HG02973 (cell line): ENCODE results near the gene PPP1R7.
"Not testable (repeated sequence)": the region's sequence is repeated elsewhere in the genome, so short reads cannot be mapped to it uniquely, and the experiment has no call there.

Experiments
- ATAC-seq: cut with Tn5 transposase; IDR thresholded peaks from one replicate; pipeline ENCODE4 v1.9.1; 2021; ENCODE audit warnings: moderate library complexity; ENCODE audit not compliant: unreplicated experiment

Gene PPP1R7

DNA sequence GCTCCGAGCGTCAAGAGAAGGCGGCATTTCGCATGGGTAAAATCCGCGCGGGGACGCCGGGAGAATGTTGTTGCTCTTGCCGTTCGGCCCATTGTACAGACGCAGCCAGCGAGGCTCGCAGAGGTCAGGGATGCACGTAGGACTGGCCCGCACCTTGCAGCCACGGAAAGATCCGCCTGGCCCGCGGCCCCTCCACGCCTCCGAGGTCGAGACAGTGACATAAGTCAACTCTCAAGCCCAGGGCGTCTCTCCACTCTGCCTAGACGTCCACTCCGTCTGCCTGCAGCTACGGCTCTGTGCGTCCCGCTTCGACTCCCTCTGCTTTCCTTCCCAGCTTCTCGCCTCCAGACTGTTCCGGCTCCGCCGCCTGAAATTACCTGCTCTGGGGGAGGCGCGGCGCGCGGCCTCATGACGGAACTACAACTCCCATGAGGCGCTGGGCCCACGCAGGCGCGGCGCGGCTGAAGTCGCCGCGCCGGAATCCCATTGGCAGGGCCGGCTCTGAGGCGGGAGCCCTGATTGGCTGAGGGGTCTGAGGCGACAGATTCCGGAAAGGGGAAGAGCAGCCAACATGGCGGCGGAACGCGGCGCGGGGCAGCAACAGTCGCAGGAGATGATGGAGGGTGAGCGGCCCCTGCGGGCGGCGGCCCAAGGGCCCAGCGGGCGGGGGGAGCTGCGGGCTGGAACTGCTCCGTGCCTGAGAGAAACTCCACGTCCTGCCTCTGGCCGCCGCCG lies at the start of gene PPP1R7:
PPP1R7 (plus strand) TSS at position 543 of the 735 bp plus-strand sequence; CDS start at position 572, 29 bp downstream.
- peak; percentile 68 for ATAC-seq

GRCh38 chr2:241102239-241102803 lies 47.9 kb upstream of the PPP1R7 start, which contains the start of gene MTERF4:
Gene MTERF4 (minus strand): TSS chr2:241102287. CDS start chr2:241102273, 14 bp downstream.
- ATAC-seq: peak; percentile 85

- ATAC-seq: no peak
Measured at GRCh38 chr2:241103176-241103595, 47.1 kb upstream of the PPP1R7 start.

GRCh38 chr2:241104611-241105010 lies 45.7 kb upstream of the PPP1R7 start:
- ATAC-seq: not testable (repeated sequence)

GRCh38 chr2:241105641-241106040 lies 44.6 kb upstream of the PPP1R7 start:
- ATAC-seq: no peak

GRCh38 chr2:241107031-241107783 lies 43.1 kb upstream of the PPP1R7 start:
- no peak for ATAC-seq

DNA sequence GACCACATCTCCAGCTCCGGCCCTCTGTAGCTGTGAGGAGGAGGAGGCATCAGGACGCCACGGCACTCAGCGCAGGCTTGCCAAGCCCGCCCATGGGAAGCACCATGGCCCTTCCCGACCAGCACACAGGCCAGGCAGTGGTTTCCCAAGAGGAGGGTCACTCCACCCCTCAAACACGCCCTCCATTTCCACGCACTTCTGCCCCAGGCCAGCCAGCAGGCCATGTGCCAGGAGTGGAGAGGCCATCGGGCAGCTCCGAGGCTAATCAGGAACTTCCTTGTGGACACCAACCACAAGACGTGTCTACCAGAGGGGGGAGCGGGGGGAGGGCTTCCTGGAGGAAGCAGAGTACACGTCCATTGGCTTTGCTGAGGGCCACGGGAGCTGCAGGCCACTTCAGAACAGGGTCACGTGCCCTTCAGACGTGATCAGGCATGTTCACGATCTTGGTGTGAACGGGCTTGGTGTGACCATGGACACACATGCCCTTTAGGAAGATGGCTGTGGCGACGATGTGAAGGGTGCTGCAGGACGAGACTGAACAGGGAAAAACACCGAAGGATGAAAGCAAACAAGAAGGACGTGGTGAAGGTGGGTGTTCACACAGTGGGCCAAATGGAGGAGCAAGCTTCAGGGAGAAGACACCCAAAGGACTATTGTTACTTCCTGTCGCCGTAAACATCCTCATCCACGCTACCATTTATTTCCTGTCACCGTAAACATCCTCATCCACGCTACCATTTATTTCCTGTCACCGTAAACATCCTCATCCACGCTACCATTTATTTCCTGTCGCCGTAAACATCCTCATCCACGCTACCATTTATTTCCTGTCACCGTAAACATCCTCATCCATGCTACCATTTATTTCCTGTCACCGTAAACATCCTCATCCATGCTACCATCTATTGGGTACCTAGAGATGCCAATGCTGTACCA lies 41.7 kb upstream of the PPP1R7 start:
- ATAC-seq: no peak

- ATAC-seq: no peak
Measured at GRCh38 chr2:241109210-241110088, 40.8 kb upstream of the PPP1R7 start.

GRCh38 chr2:241110089-241110606 lies 40.1 kb upstream of the PPP1R7 start:
- ATAC-seq: no peak

GRCh38 chr2:241110607-241111439 lies 39.4 kb upstream of the PPP1R7 start:
- no peak for ATAC-seq

- no peak for ATAC-seq
Measured at GRCh38 chr2:241111440-241111805, 38.8 kb upstream of the PPP1R7 start.

GRCh38 chr2:241112046-241112445 lies 38.2 kb upstream of the PPP1R7 start:
- no peak for ATAC-seq

DNA sequence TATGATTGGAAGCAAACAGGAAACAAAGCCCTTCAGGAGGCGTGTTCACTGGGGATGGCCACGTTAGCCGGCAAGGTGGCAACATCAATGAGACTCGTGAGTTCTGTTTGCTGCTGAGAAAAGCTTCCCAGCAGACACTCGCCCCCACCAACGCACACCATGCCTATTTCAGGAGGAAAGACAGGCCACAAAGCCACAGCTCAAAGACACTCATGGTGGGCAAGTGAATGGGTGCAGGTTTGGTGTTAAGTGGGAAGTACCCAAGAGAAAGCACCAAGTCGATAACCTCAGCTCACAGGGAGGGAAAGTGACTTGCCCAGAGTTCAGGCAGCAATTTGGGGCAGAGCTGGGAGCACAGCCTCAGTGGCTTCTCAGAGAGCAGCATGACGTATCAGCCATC lies 37.7 kb upstream of the PPP1R7 start:
- no peak for ATAC-seq

DNA sequence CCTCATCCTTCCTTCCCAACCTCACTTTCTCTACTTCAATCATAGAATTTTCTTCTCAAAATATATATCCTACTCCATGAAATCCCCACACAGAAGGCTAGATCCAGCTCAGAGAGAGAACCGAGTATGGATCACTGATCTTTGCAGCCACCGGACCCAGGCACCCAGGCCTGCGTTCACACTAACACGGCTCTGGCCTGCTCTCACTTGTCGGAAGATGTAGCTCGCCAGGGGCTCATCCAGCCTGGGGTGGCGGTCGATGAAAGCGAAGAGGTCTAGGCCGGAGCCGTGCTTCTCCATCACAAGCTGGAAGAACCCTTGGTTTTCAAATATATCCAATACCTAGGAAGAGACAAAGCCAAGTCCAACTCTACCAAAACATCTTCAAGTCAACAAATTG lies 35.4 kb upstream of the PPP1R7 start:
- no peak for ATAC-seq

- no peak for ATAC-seq
Measured at GRCh38 chr2:241115361-241115760, 34.9 kb upstream of the PPP1R7 start.

DNA sequence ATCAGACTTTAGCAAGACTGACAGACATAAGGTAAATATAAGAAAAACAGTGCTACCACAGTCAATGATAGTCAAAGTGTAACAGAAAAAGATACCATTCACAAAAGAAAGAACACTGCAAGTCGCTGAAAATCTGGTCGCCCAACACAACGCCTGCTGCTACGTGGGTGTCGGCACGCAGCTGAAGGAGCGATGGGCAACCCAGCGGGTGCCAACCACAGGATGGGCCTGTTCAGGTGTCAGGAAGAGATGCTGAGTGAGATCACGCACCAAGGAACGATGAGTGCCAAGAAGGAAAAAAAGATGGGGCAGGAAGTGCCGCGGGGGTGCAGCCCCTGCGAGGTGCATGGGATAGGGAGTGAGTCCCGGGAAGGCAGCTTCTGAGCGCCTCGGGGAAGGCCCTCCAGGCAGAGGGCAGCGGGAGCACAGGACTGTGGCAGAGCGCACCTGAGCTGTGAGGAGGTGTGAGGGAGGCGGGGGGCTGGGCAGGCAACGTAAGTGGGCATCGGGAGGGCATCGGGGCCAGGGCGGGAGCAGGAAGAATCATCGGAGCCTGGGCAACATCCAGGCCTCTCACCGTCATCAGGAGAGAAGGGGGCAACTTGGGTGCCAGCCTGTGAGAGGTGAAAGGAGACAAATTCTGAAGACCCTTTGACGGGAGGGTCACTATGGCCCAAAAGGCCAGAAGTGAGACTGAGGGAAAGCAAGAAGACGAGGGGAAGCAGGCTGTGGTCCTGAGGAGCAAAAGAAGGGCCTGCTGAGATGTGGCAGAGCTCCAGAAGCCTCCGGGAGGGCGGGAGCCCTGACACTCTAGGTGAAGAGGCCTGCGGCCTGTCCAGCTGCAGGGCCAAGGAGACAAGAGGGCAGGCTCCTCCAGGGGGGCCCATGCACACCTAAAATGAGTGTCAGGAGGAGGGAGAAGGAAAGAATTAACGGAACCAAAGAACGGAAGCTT lies 33.4 kb upstream of the PPP1R7 start:
- no peak for ATAC-seq

DNA sequence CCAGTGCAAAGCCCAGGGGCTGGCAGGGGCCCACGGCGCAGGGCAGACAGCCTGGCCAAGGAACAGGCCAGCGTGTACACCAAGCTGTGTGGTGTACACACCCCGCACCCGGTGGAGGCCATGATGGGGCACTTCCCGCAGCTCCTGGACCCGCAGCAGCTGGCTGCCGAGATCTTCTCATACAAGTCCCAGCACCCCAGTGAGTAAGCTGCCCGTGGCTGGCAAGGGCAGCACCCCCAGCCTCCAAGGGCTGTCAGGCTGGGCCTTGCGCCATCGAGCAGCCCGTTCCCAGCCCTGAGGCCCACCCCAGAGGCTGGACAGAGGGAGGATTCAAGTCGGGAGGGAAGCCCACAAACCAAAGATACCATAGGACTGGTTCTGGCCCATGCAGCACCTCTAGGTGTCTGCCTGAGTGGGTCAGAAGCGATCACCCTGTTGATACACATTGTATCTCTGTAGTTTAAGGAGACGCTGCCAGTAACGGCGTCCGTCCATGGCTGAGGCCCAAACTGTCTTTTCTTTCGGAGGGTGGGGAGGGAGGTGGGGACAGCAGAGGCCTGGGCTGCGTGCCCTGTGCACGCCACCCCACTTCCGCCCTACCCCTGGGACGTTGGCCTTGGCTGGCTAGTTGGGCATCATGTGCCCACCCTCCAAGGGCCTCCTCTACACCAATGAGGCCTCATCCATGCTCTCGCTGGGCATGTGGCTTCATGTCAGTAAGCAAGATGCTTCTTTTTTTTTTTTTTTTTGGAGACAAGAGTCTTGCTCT lies 31.3 kb upstream of the PPP1R7 start:
- no peak for ATAC-seq
